BJ (cell line): Measurements from ENCODE around the gene MRPL54. TPM values are rescaled to one million over a fixed set of nuclear protein-coding genes. Genes with fewer than 3 reads are reported as not detected.
A peak's percentile ranks its signal among the peaks of the same experiment; 100 is the strongest.

Source experiments
- CTCF ChIA-PET: fragments of 350-600 bp; formaldehyde crosslinking; extraction: SDS; loops from one replicate; lab custom pipeline; 2021; ENCODE audit warnings: antibody characterized with exemption, inconsistent platforms; lab: Yijun Ruan, JAX
- POLR2A ChIA-PET: fragments of 300-600 bp; sonication (Branson Sonifier 250); formaldehyde crosslinking; extraction: SDS; loops from one replicate; lab custom pipeline; 2021; ENCODE audit warnings: antibody characterized with exemption; lab: Charles Lee
- DNase-seq: peaks from one replicate; pipeline ENCODE4 v3.0.0-alpha.2; 2011; ENCODE audit warnings: low read depth
- H3K27me3 ChIP-seq: 2 replicates; pipeline ENCODE4 v1.6.0; 2011; ENCODE audit warnings: low read length; ENCODE audit not compliant: control insufficient read depth, insufficient read depth
- H3K36me3 ChIP-seq: 2 replicates; pipeline ENCODE4 v1.5.1; 2011; ENCODE audit warnings: low read length; ENCODE audit not compliant: control insufficient read depth, insufficient read depth
- H3K4me3 ChIP-seq: 2 replicates; pipeline ENCODE4 v1.5.1; 2011; ENCODE audit warnings: low read depth, mild to moderate bottlenecking, control low read depth, low read length
- CTCF ChIP-seq: IDR thresholded peaks from 2 replicates; pipeline ENCODE4 v1.5.1; 2011; ENCODE audit warnings: low read depth, mild to moderate bottlenecking, control low read depth, inconsistent platforms, low read length, moderate library complexity; ENCODE audit not compliant: insufficient read depth
- polyA plus RNA-seq: library from polyadenylated mRNA; depleted of rRNA; stranded (reverse); fragments of >200 nt; gene quantifications from 2 replicates; pipeline ENCODE4 v1.2.3, GENCODE V29; 2011

MRPL54 gene
- polyA plus RNA-seq, 1 experiment, result 77.7 TPM

GRCh38 chr19:3796358-3796757 lies 33.9 kb downstream of the MRPL54 start:
- Histone ChIP-seq H3K4me3 (no peak overlapping the region), H3K27me3 (peaks cover 6% of the 10 kb centered on the region), H3K36me3 (no peaks in the 10 kb centered on the region)
- no peak for TF ChIP-seq CTCF
- DNase-seq, result no peak
- ChIA-PET POLR2A (no interaction called here), CTCF (interaction anchor here (1.2 to 3.4 kb wide), 3 partner anchors 16 to 25 kb away, joined by 3 to 15 read pairs (median 4); no protein-coding TSS in a partner anchor)

GRCh38 chr19:3798137-3798536 lies 35.7 kb downstream of the MRPL54 start:
- TF ChIP-seq CTCF, result no peak
- Histone ChIP-seq H3K36me3 (no peaks in the 10 kb centered on the region), H3K4me3 (no peak overlapping the region), H3K27me3 (peaks cover 16% of the 10 kb centered on the region)
- ChIA-PET CTCF (interaction anchor here (1.1 to 3.4 kb wide), 2 partner anchors 9 to 24 kb away, joined by 3 to 15 read pairs; no protein-coding TSS in a partner anchor), POLR2A (no interaction called here)
- DNase-seq, result no peak

GRCh38 chr19:3800996-3801395 lies 38.5 kb downstream of the MRPL54 start:
- Histone ChIP-seq H3K36me3 (no peaks in the 10 kb centered on the region), H3K27me3 (peaks cover 16% of the 10 kb centered on the region), H3K4me3 (peak overlapping the region; percentile 16; the same call in 1 of the 2 replicates)
- ChIA-PET POLR2A (no interaction called here), CTCF (no interaction called here)
- no peak for DNase-seq
- no peak for TF ChIP-seq CTCF

- Histone ChIP-seq H3K4me3 (peak overlapping the region; percentile 16; the same call in 1 of the 2 replicates), H3K36me3 (no peaks in the 10 kb centered on the region), H3K27me3 (peaks cover 16% of the 10 kb centered on the region)
- peak; percentile 42; the same call in 1 of the 2 replicates for TF ChIP-seq CTCF
- DNase-seq, result no peak
- CTCF ChIA-PET, result no interaction called here
- POLR2A ChIA-PET, result no interaction called here
Observed at GRCh38 chr19:3801412-3802096, 39.1 kb downstream of the MRPL54 start.

- no peak for DNase-seq
- H3K27me3 ChIP-seq, result peaks cover 16% of the 10 kb centered on the region
- no peak for TF ChIP-seq CTCF
- H3K4me3 ChIP-seq, result no peak overlapping the region
- H3K36me3 ChIP-seq, result no peaks in the 10 kb centered on the region
- CTCF ChIA-PET, result no interaction called here
- POLR2A ChIA-PET, result no interaction called here
Observed at GRCh38 chr19:3803114-3803888, 40.8 kb downstream of the MRPL54 start.
